KBM-7 (cell line): ENCODE data around the gene HDAC9.

ENCODE experiments used
- DNase-seq: peaks from one replicate; pipeline ENCODE4 v3.0.0-alpha.2; 2015
- in situ Hi-C: fragments of 300-500 bp; cut with MboI; formaldehyde crosslinking; loops from 2 replicates; pipeline ENCODE4 v1.14.3; 2020; ENCODE audit warnings: low sequenced_read_pairs, low pct_unique_long_range_greater_than_20kb, mixed read lengths

Gene HDAC9

DNA sequence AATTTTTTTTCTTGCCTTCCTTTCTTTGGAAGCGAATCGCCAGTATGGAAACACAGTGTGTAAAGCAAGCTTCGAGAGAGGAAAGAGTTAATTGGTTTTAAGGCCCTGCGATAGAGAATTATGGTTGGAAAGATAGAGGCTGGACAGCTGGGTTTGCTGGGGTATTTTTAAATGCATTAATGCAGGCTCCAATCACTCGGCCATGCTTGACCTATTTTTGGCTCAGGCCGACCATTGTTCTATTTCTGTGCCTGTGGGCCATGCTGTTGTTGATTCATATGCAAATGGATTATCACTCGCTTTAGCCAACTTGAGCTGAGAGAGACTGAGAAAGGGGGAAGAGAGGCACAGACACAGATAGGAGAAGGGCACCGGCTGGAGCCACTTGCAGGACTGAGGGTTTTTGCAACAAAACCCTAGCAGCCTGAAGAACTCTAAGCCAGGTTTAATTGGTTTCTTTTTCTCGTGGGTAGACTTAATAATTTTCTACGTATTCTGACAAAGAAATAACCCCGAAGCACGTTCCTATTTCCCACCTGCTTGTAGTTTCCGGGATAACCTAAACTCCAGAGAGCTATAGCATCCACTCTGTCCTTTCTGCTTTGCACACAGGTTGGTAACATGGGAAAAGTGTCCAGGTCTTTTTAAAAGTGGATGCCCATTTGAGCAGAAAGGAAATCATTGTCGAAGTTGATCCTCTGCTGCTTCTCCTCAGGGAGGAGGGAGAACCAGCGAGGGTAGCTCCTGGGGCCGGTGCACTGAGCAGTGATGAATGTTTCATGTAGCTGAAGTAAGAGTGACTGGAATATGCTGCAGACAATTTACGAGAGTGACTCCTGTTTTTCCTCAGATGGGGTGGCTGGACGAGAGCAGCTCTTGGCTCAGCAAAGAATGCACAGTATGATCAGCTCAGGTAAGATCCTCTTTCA lies at the start of gene HDAC9:
TSS of gene HDAC9 (plus strand) at position 338 of the 929 bp plus-strand sequence. CDS start at position 892, 554 bp downstream.
- peak; percentile 61 for DNase-seq
- in situ Hi-C loops = no loop called here

GRCh38 chr7:18445916-18446520 lies 49.5 kb upstream of the HDAC9 start:
- in situ Hi-C loops = no loop called here
- no peak for DNase-seq

- DNase-seq = no peak
- in situ Hi-C loops = no loop called here
Measured at GRCh38 chr7:18450019-18450418, 45.5 kb upstream of the HDAC9 start.

DNA sequence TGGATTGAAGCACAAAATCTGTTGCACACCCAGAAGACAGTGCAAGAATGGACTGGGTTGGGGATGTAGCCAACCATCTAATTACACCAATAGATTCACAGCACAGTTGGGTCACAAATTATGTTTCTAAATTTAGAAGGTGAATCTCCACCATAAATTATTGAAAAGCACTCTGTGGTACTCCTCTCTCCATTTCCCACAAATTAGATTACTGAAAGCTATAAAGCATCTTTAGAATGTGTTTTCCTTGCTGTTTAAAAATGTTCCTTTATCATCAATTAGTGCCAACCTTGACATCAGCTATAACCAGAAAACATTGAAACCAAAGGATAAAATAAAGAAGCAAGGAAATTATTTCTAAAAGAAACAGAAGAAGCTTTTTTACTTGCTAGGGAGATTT lies 39.9 kb upstream of the HDAC9 start:
- DNase-seq = no peak
- in situ Hi-C loops = no loop called here

GRCh38 chr7:18457832-18458231 lies 37.7 kb upstream of the HDAC9 start:
- no peak for DNase-seq
- in situ Hi-C loops = no loop called here

- DNase-seq = no peak
- in situ Hi-C loops = no loop called here
Measured at GRCh38 chr7:18458830-18459229, 36.7 kb upstream of the HDAC9 start.

- peak; percentile 1 for DNase-seq
- in situ Hi-C loops = no loop called here
Measured at GRCh38 chr7:18459484-18460245, 35.9 kb upstream of the HDAC9 start.

DNA sequence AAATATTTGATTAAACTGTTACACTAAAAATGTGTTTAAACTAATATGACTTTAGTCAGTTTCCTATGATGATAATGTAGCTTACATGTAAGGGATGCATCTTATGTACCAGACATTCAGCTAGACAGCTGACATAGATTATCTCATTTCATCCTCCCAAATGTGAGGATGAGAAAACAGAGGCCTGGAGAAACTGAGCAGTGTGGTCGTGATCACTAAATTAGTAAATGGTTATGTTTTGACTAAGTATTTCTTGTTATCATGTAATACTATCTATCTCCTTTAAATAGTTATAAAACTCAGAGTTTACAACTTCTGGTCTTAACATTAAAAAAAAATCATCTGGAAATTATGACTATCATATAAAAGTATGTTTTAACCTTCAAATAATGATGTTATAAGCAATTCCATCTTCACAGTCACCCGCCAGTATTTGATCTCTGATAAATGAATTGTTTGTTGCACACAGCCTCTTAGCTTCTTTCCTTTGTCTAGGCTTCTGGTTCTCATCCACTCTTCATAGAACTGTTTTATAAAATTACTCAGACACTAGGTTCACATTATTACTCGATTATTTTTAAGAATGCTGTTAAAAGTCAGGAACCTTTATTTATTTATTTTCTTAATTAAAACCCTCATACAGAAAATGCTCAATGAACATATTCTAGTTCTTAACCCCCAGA lies 33.6 kb upstream of the HDAC9 start:
- in situ Hi-C loops = no loop called here
- no peak for DNase-seq

GRCh38 chr7:18464830-18465229 lies 30.7 kb upstream of the HDAC9 start:
- in situ Hi-C loops = no loop called here
- DNase-seq = no peak

DNA sequence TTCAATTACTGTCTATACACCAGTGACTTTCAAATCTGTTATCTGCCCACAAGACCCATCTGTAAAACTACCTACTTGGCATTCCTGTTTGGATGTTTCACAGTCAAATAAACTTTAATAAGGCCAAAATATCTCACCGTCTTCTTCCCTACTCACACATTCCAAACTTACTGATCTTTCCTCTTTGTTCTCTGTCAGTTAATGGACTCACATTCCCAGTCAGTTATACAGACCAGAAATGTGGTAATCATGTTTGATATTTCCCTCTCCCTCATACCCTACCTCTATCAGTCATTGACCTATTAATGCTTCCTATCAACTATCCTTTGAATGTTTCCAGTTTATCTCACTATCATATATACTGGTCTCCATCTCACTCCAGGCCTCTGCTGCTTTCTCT lies 28.5 kb upstream of the HDAC9 start:
- DNase-seq = no peak
- in situ Hi-C loops = no loop called here

GRCh38 chr7:18468795-18469194 lies 26.8 kb upstream of the HDAC9 start:
- no peak for DNase-seq
- in situ Hi-C loops = no loop called here

- DNase-seq = no peak
- in situ Hi-C loops = no loop called here
Measured at GRCh38 chr7:18469316-18469715, 26.2 kb upstream of the HDAC9 start.

DNA sequence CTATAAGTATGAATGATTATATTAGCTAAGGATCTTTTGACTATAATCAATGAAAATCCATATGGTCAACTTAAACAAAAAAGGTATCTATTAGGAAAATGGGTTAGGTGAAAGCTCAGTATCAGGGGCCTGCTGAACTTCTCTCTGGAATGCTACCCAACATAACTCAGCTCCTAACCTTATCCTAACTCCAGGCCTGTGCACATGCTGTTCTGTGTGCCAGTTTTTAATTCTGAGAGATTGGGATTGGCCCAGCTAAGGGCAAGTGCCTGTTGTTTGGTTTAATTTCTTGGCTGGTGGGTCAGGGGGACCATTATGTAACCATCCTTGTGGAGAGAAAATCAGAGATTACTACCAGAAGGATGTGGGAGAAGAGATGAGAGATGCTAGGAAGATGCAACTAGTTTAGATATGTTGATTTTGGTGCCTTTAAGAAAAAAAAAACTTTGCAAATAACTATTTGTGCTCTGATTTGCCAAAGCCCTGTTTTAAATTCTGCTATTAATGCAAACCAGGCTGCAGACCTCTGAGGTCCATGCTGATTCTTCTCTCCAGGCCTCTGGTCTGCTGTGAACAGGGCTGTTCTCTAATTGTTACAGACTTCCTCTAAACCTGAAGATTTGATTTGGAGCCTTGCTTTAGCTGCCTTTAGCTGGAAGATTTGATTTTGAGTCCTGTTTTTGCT lies 23.9 kb upstream of the HDAC9 start:
- DNase-seq = no peak
- in situ Hi-C loops = no loop called here

DNA sequence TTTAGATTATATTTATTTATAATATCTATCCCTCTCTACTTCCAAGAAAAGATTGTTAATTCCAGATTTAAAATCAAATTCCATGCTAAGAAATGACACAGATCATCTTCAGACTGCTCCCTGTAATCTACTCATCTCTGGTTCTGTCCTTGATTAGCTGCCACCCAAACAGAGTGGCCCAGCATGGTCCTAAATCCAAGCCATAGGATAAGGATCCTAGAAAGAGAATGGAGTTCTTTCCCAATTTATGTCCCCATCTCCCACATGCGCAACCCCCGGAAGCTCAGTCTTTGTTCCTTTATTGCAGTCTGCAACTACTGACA lies 23.4 kb upstream of the HDAC9 start:
- in situ Hi-C loops = no loop called here
- no peak for DNase-seq

DNA sequence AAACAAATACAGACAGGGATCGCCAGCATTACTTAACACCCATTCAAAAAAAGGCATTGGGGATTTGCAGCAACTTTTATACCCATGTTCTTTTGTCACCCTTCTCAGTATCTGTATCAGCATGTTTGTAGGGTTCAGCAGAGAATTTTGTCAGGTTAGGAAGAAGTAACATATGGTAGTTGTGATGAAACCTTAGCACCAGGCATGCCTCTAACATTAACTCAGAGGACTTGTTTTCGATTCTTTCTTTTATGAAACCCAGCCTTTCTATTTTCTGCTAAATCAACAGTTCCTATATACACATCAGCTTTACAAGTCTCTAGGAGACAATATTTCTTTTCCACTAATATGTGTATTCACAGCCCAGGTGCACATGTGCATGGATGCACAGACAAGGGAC lies 22.4 kb upstream of the HDAC9 start:
- in situ Hi-C loops = no loop called here
- no peak for DNase-seq

- in situ Hi-C loops = no loop called here
- DNase-seq = no peak
Measured at GRCh38 chr7:18474944-18475343, 20.6 kb upstream of the HDAC9 start.

DNA sequence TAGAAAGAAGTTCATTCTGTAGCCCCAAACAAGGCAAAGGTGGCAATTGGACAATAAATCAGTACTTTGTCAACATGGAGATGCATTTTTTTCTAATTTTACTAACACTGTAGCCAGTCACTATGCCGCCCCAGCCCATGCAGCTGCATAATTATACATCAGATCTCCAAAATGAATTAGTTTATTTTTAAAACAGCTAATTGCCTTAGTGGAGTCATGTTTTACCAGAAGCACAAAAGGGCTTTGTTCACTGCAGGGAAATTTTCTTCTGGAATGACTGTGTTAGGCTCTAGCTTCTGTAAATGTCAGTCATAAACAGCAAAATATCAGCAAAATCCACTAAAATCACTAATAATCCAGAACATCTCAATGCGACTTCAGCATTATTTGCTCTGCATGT lies 20.1 kb upstream of the HDAC9 start:
- in situ Hi-C loops = no loop called here
- DNase-seq = no peak

DNA sequence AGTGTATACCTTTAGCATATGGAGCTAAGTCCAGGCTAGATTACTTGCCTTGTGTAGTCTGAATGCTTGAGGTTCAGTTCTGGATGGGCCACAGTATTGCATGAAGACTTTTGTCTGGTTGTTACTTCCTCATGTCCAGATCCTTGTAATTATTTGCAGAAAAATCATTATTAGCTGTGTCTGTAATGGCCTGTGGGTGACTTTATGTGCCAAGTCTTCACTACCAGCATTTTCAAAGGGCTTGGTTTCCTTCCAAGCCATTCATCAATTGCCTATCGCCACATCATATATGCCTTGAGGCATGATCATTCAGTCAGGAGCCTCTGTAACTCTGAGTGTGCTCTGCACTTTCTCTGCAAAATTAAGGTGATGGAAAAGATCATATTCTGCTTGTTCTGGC lies 13.8 kb upstream of the HDAC9 start:
- in situ Hi-C loops = no loop called here
- no peak for DNase-seq

- no peak for DNase-seq
- in situ Hi-C loops = no loop called here
Measured at GRCh38 chr7:18488049-18488448, 7.5 kb upstream of the HDAC9 start.
